Measurements from ENCODE around the gene RNF182.
"Not testable (repeated sequence)": the region's sequence is repeated elsewhere in the genome, so short reads cannot be mapped to it uniquely, and the experiment has no call there.

DNA sequence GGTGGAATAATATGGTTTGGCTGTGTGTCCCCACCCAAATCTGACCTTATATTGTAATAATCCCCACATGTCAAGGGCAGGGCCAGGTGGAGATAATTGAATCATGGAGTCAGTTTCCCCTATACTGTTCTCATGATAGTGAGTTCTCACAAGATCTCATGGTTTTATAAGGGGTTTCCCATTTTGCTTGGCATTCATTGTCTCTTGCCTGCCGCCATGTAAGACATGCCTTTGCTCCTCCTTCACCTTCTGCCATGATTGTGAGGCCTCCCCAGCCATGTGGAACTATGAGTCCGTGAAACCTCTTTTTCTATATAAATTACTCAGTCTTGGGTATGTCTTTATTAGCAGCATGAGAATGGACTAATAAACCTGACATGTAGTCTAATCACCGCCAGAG is 48.7 kb downstream of the RNF182 start:
- TF ChIP-seq, protein P1, sequence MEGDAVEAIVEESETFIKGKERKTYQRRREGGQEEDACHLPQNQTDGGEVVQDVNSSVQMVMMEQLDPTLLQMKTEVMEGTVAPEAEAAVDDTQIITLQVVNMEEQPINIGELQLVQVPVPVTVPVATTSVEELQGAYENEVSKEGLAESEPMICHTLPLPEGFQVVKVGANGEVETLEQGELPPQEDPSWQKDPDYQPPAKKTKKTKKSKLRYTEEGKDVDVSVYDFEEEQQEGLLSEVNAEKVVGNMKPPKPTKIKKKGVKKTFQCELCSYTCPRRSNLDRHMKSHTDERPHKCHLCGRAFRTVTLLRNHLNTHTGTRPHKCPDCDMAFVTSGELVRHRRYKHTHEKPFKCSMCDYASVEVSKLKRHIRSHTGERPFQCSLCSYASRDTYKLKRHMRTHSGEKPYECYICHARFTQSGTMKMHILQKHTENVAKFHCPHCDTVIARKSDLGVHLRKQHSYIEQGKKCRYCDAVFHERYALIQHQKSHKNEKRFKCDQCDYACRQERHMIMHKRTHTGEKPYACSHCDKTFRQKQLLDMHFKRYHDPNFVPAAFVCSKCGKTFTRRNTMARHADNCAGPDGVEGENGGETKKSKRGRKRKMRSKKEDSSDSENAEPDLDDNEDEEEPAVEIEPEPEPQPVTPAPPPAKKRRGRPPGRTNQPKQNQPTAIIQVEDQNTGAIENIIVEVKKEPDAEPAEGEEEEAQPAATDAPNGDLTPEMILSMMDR (IDR thresholded peaks at IDR 0.05): not testable (repeated sequence)
- not testable (repeated sequence) for TF ChIP-seq EP300 (IDR thresholded peaks at IDR 0.05; ENCODE audit: low read depth)

Measured in transverse colon (tissue), 3 donors.